ENCODE results near the gene RANBP9.

DNA sequence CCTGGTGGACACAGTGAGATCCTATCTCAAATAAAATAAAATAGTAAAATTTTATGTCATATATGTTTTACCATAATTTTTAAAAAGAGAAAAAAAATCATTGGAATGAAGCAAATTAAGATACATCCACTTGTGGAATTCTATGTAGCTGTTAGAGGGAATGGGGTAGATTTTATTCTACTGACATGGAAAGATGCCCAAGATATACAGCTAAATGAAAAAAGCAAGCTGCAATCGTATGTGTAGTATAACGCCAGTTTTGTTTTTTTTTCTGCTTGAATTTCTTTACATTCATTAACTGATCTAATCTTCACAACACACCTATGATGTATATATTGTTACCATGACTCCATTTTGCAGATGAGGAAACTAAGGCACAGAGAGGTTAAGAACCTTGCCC lies 23.4 kb upstream of the RANBP9 start:
- TF ChIP-seq POLR2AphosphoS5 (IDR thresholded peaks at IDR 0.05; ENCODE audit: low read depth, low read length) (no peak), REST (IDR thresholded peaks at IDR 0.05; ENCODE audit: insufficient read depth in 1 of 2, low read depth in 2 of 2, low read length in 2 of 2) (no peak), TAF1 (IDR thresholded peaks at IDR 0.05; ENCODE audit: borderline replicate concordance, insufficient read depth, low read length) (no peak), SIN3A (IDR thresholded peaks at IDR 0.05; ENCODE audit: borderline replicate concordance, insufficient read depth, low read length) (no peak), FOXP2 (optimal IDR thresholded peaks at IDR 0.05; ENCODE audit: borderline replicate concordance, extremely low read depth, extremely low read length, insufficient read depth) (no peak)

All from PFSK-1 (cell line).